HEK293 (cell line): ENCODE measurements around the gene MYZAP.

Experiments used
- MZF1 ChIP-seq: fragments of 450-650 bp; formaldehyde crosslinking; IDR thresholded peaks from 2 replicates; pipeline ENCODE4 v1.5.1; 2017; ENCODE audit warnings: missing biosample characterization, missing genetic modification characterization, borderline replicate concordance
- ZNF121 ChIP-seq: fragments of 450-650 bp; formaldehyde crosslinking; IDR thresholded peaks from 2 replicates; pipeline ENCODE4 v1.5.1; 2016; ENCODE audit warnings: missing biosample characterization, missing genetic modification characterization
- ZNF138 ChIP-seq: fragments of 450-650 bp; formaldehyde crosslinking; IDR thresholded peaks from 2 replicates; pipeline ENCODE4 v1.5.1; 2016; ENCODE audit warnings: missing biosample characterization, missing genetic modification characterization, borderline replicate concordance
- ZNF18 ChIP-seq: fragments of 450-650 bp; formaldehyde crosslinking; IDR thresholded peaks from 2 replicates; pipeline ENCODE4 v1.5.1; 2016; ENCODE audit warnings: missing biosample characterization, missing genetic modification characterization
- ZNF223 ChIP-seq: fragments of 450-650 bp; formaldehyde crosslinking; IDR thresholded peaks from 2 replicates; pipeline ENCODE4 v1.5.1; 2016; ENCODE audit warnings: missing biosample characterization, missing genetic modification characterization
- ZNF274 ChIP-seq, 2 experiments: fragments of 200-500 bp in 1 of 2; fragments of 450-650 bp in 1 of 2; sonication (Bioruptor generic) in 1 of 2; formaldehyde crosslinking in 1 of 2; IDR thresholded peaks; 2 replicates each; pipeline versions ENCODE4 v1.5.1 to v1.6.1; 2014 to 2016; ENCODE audit warnings: borderline replicate concordance in 1 of 2, inconsistent platforms in 1 of 2, low read length in 1 of 2, missing biosample characterization in 1 of 2, missing genetic modification characterization in 1 of 2
- ZNF292 ChIP-seq: fragments of 450-650 bp; formaldehyde crosslinking; IDR thresholded peaks from 2 replicates; pipeline ENCODE4 v1.5.1; 2016; ENCODE audit warnings: low read depth, missing biosample characterization, missing genetic modification characterization, borderline replicate concordance
- ZNF350 ChIP-seq: fragments of 450-650 bp; formaldehyde crosslinking; IDR thresholded peaks from 2 replicates; pipeline ENCODE4 v1.5.0; 2017; ENCODE audit warnings: missing biosample characterization, mild to moderate bottlenecking, missing genetic modification characterization
- ZNF629 ChIP-seq: fragments of 450-650 bp; formaldehyde crosslinking; IDR thresholded peaks from 2 replicates; pipeline ENCODE4 v1.5.1; 2017; ENCODE audit warnings: missing biosample characterization, missing genetic modification characterization
- ZNF704 ChIP-seq: fragments of 450-650 bp; formaldehyde crosslinking; IDR thresholded peaks from 2 replicates; pipeline ENCODE4 v1.5.1; 2016; ENCODE audit warnings: missing biosample characterization, missing genetic modification characterization
- ZSCAN18 ChIP-seq: fragments of 450-650 bp; formaldehyde crosslinking; IDR thresholded peaks from 2 replicates; pipeline ENCODE4 v1.5.1; 2016; ENCODE audit warnings: missing biosample characterization, missing genetic modification characterization
- ZSCAN23 ChIP-seq: fragments of 450-650 bp; formaldehyde crosslinking; IDR thresholded peaks from 2 replicates; pipeline ENCODE4 v1.5.1; 2016; ENCODE audit warnings: missing biosample characterization, missing genetic modification characterization
- TF ChIP-seq, protein P1 (sequence below): fragments of 450-650 bp; formaldehyde crosslinking; IDR thresholded peaks from 2 replicates; pipeline ENCODE4 v1.5.1; 2016; ENCODE audit warnings: missing biosample characterization, missing genetic modification characterization

DNA sequence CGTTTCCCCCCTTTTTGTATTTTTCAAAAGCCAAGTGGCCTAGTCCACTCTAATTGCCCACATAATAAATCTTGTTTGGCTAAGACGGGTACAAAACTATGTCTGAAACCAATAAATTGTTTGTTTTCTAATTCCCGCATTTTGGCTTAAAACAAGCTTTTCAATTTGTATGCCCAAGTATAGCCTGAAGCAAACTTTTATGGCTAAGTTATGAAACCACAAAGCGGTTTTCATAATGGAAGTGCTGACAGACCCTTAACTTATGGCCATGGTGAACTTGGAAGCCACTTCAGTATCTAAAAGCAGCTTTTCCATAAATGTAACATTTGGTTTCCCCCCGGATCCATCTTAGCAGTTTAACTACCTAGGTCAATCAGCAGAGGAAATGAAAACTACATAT is 84.9 kb downstream of the MYZAP start:
- TF ChIP-seq, protein P1, sequence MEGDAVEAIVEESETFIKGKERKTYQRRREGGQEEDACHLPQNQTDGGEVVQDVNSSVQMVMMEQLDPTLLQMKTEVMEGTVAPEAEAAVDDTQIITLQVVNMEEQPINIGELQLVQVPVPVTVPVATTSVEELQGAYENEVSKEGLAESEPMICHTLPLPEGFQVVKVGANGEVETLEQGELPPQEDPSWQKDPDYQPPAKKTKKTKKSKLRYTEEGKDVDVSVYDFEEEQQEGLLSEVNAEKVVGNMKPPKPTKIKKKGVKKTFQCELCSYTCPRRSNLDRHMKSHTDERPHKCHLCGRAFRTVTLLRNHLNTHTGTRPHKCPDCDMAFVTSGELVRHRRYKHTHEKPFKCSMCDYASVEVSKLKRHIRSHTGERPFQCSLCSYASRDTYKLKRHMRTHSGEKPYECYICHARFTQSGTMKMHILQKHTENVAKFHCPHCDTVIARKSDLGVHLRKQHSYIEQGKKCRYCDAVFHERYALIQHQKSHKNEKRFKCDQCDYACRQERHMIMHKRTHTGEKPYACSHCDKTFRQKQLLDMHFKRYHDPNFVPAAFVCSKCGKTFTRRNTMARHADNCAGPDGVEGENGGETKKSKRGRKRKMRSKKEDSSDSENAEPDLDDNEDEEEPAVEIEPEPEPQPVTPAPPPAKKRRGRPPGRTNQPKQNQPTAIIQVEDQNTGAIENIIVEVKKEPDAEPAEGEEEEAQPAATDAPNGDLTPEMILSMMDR (tag by site-specific recombination): no peak
- TF ChIP-seq ZNF138 (tag by site-specific recombination) (no peak), MZF1 (tag by site-specific recombination) (no peak), ZNF121 (no peak), ZNF274 (IDR thresholded peaks at IDR 0.05; ENCODE audit: low read length) (no peak), ZNF274 (tag by site-specific recombination; IDR thresholded peaks at IDR 0.05; ENCODE audit: borderline replicate concordance) (no peak), ZSCAN18 (tag by site-specific recombination) (no peak), ZNF350 (tag by site-specific recombination) (no peak), ZSCAN23 (tag by site-specific recombination) (no peak), ZNF292 (tag by site-specific recombination) (no peak), ZNF223 (tag by site-specific recombination) (no peak), ZNF629 (tag by site-specific recombination) (no peak), ZNF704 (tag by site-specific recombination) (no peak), ZNF18 (tag by site-specific recombination) (no peak)
